Stimulated activated naive B cell treated with anti-CD40 and anti-IgM and Interleukin-4, amounts not matched to agents 10 μg/mL and 1 μg/mL and 100 μg/mL, for 72 hours (primary cell): Measurements from ENCODE around the gene SUZ12.
"Not testable (repeated sequence)": the region's sequence is repeated elsewhere in the genome, so short reads cannot be mapped to it uniquely, and the experiment has no call there.

Experiments
- ATAC-seq, 2 donors: fragments of 150-1000 bp; cut with Tn5 transposase; replicated peaks; 2 replicates each; pipeline ENCODE4 v1.10.0; 2021; ENCODE audit warnings: moderate library complexity in 1 of 2
- DNase-seq: peaks from one replicate; pipeline ENCODE4 v3.0.0; 2021
- H3K27ac Mint-ChIP-seq: one replicate; pipeline ENCODE4 v1.8.0; 2022; ENCODE audit warnings: mild to moderate bottlenecking, mixed read lengths
- H3K27me3 Mint-ChIP-seq, 2 donors: one replicate each; pipeline ENCODE4 v1.8.0; 2022; ENCODE audit warnings: mixed read lengths in 2 of 2
- H3K36me3 Mint-ChIP-seq, 2 donors: one replicate each; pipeline ENCODE4 v1.8.0; 2022; ENCODE audit warnings: mixed read lengths in 2 of 2, mild to moderate bottlenecking in 1 of 2
- H3K4me1 Mint-ChIP-seq, 2 donors: one replicate each; pipeline ENCODE4 v1.8.0; 2022; ENCODE audit warnings: mixed read lengths in 2 of 2, mild to moderate bottlenecking in 1 of 2
- H3K4me3 Mint-ChIP-seq, 2 donors: one replicate each; pipeline ENCODE4 v1.8.0; 2022; ENCODE audit warnings: mild to moderate bottlenecking in 2 of 2, mixed read lengths in 2 of 2, moderate library complexity in 1 of 2
- H3K9me3 Mint-ChIP-seq, 2 donors: one replicate each; pipeline ENCODE4 v1.8.0; 2022; ENCODE audit warnings: mixed read lengths in 2 of 2, mild to moderate bottlenecking in 1 of 2

Gene SUZ12

DNA sequence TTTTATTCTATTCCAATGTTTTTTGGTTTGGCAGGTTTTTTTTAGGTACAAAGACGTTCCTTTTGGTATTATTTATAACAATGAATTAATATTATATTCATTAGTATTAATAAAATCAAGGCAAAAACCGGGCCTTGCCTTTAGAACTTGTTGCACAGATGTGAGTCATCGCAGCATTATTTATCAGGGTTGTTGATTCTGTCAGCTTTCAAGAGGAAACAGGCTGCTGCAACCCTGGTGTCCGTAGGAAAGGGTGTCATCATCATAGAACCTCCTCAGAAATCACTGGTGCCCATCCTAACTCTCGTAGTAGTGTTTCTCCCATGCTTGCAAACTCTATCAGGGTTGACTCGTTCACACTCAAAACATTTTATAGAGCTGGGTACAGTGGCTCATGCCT is 60.2 kb downstream of the SUZ12 start:
- H3K27me3 Mint-ChIP-seq, result no peaks in the 10 kb centered on the region
- H3K9me3 Mint-ChIP-seq, result no peaks in the 10 kb centered on the region
- DNase-seq (no peak), ATAC-seq (no peak)
- H3K4me3 Mint-ChIP-seq, result no peak overlapping the region
- H3K4me1 Mint-ChIP-seq, result no peaks in the 10 kb centered on the region
- H3K36me3 Mint-ChIP-seq, result peaks cover 11% of the 10 kb centered on the region in 2 donors
- no peak overlapping the region for H3K27ac Mint-ChIP-seq

DNA sequence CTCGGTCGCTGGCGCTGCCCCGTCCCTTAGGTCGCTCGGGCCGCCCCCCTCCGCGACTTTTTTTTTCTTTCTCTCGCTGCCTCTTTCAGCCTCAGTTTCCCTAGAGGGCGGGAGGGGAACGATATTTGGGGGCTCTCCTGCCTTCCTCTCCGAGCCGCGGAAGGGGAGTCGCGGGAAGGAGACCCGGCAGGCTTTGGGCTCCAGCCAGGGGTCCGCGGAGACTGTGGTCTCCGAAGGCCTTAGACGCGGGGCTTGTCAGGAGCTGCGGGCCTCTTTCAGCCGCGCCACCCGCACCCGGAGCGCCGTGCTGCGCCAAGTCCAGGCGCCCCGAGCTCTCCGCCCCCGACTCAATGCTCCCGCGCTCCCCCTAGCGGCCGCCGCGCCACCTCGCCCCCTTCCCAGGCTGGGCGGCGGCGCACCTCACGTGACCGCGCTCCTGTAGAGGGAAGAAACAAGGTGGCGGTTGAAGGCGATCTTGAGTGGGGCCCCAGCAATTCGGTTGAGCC is 70.2 kb downstream of the SUZ12 start, which contains the start of gene LRRC37B:
TSS of gene LRRC37B (plus strand) at position 427 of the 506 bp plus-strand sequence. CDS start 14,010 bp downstream, outside the sequence.
- Mint-ChIP-seq H3K36me3 (peaks cover 3 to 5% of the 10 kb centered on the region in 2 donors), H3K9me3 (no peaks in the 10 kb centered on the region), H3K27me3 (no peaks in the 10 kb centered on the region), H3K27ac (peak within 1 kb of the TSS; percentile 73), H3K4me3 (peak within 1 kb of the TSS; percentile 92 to 93), H3K4me1 (peaks cover 18 to 38% of the 10 kb centered on the region in 2 donors)
- ATAC-seq (peak; percentile 95 to 96), DNase-seq (peak; percentile 86)

DNA sequence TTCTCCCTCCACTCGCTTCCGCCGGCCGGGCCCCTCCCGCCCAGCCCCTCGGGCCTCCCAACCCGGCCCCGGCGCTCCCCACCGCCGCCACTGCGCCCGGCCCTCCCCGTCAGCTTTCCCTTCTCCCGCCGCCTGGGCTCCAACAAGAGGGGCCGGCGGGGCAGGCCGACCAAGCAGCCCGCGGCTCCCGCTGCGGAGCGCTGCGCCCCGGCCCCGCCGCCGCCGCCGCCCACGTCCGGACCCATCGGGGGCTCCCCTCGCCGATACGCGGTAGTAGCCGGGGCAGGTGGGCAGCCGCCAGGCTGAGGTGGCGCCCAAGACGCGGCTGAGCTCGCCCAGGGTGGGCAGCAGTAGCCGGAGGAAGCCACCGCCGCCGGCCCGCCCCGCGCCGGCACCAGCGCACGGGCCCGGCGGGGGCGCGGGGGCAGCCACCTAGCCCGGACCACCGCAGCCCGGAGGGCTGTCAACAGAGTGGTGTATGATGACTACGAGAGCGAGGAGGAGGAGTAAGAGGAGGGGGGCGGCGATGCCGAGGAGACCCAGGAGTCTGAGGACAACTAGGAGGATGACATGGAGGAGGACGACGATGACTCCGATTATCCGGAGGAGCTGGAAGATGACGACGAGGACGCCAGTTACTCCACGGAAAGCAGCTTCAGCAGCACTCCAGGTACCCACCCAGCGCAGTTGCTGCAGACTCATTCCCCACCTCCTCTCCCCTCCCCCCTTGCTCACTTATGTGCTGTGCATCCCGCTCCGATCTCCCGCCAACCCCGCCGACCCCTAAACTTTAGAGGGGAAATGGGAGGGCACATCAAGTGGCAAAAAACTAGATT is 70.9 kb downstream of the SUZ12 start:
- H3K27me3 Mint-ChIP-seq, result no peaks in the 10 kb centered on the region
- peaks cover 3 to 5% of the 10 kb centered on the region in 2 donors for H3K36me3 Mint-ChIP-seq
- H3K9me3 Mint-ChIP-seq, result no peaks in the 10 kb centered on the region
- peaks cover 19 to 38% of the 10 kb centered on the region in 2 donors for H3K4me1 Mint-ChIP-seq
- H3K4me3 Mint-ChIP-seq, result peak overlapping the region; percentile 92 to 93
- ATAC-seq (peak; percentile 58 to 63), DNase-seq (peak; percentile 23)
- H3K27ac Mint-ChIP-seq, result peak overlapping the region; percentile 70

DNA sequence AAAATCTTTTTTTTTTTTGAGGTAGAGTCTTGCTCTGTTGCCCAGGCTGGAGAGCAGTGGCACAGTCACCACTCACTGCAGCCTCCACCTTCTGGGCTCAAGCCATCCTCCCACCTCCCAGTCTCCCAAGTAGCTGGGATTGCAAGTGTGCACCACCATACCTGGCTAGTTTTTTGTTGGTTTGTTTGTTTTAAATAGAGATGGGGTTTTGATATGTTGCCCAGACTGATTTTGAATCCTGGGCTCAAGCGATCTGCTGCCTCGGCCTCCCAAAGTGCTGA is 72.4 kb downstream of the SUZ12 start:
- peak overlapping the region; percentile 92 to 93 for H3K4me3 Mint-ChIP-seq
- peaks cover 3 to 10% of the 10 kb centered on the region in 2 donors for H3K36me3 Mint-ChIP-seq
- no peak for DNase-seq
- H3K9me3 Mint-ChIP-seq, result no peaks in the 10 kb centered on the region
- H3K27me3 Mint-ChIP-seq, result no peaks in the 10 kb centered on the region
- peaks cover 20 to 38% of the 10 kb centered on the region in 2 donors for H3K4me1 Mint-ChIP-seq
- no peak overlapping the region for H3K27ac Mint-ChIP-seq
- no peak for ATAC-seq

DNA sequence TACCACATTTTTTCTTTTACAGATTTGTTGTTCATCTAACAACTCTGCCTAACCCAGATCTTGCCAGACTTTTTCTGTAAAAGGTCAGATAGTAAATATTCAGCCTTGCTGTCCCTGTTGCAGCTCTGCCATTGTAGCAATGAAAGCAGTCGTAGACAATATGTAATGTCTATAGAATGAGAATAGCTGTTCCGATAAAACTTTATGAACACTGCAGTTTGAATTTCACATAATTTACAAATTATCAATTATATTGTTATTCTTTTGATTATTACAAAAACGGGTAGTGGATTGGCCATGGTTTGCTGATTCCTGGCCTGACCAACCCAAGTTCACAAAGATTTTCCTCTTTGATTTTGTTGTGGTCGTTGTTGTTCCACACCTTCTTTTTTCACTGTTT is 73.3 kb downstream of the SUZ12 start:
- H3K9me3 Mint-ChIP-seq, result no peaks in the 10 kb centered on the region
- no peak for ATAC-seq
- peaks cover 20 to 38% of the 10 kb centered on the region in 2 donors for H3K4me1 Mint-ChIP-seq
- peaks cover 3 to 11% of the 10 kb centered on the region in 2 donors for H3K36me3 Mint-ChIP-seq
- H3K4me3 Mint-ChIP-seq, result no peak overlapping the region
- no peak for DNase-seq
- H3K27ac Mint-ChIP-seq, result no peak overlapping the region
- H3K27me3 Mint-ChIP-seq, result no peaks in the 10 kb centered on the region

DNA sequence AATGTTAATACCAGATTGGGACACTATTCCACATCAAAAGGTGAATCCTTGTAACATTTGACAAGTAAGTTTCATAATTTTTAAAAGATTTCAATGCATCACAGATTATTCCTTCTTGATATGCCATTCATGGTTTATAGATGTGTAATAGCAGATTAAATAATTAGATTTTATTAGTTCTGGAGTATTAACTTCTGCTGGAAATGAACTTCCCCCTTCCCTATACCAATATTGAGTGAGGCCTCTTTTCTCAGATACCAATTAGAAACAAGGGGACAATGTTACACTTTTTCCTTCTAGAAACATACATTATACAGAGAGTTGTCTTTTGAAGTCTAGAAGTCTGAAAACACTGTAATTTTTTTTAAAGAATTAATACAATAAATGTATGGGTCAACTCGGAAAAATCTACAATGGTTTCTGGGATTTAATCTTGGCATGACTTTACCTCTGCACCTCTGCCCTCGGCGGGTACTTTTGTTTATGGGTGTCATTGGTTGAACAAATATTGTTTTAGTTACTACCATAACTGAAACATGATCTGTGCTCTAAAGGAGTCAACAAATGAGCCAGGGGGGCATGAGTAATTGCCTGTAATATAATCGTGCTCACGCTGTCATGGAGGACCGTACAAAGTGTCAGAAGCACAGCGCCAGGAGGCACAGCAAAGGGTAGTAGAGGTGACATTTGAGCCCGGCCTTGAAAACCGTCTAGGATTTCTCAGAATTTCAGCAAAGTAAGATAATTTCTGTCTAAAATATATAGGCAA is 78.6 kb downstream of the SUZ12 start:
- no peaks in the 10 kb centered on the region for H3K27me3 Mint-ChIP-seq
- H3K4me3 Mint-ChIP-seq, result no peak overlapping the region
- ATAC-seq, result no peak
- H3K27ac Mint-ChIP-seq, result no peak overlapping the region
- H3K9me3 Mint-ChIP-seq, result no peaks in the 10 kb centered on the region
- H3K4me1 Mint-ChIP-seq, result peaks cover 19 to 27% of the 10 kb centered on the region in 2 donors
- H3K36me3 Mint-ChIP-seq, result peaks cover 13 to 28% of the 10 kb centered on the region in 2 donors
- no peak for DNase-seq

DNA sequence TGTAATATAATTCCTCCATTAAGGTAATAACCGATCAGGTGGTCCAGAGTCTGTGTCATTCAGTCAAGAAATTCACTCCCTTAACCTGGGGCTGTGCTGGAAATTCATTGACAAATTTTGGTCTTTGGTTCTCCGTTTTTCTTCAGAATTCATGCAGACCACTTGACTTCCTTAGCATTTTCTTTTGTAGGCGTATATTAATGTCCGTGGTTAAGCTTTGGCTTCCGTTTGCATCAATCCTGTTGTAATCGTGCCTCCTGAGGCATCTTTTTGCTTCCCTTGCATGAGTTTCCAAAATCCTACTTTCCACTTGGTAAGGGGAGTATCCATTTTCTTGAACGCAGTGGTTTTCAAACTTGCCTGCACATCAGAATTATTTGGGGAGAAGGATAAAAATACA is 79.4 kb downstream of the SUZ12 start:
- ATAC-seq, result peak in 1 of 2 donors; percentile 25
- Mint-ChIP-seq H3K9me3 (no peaks in the 10 kb centered on the region), H3K36me3 (peaks cover 10 to 24% of the 10 kb centered on the region in 2 donors), H3K27ac (no peak overlapping the region), H3K27me3 (no peaks in the 10 kb centered on the region), H3K4me3 (peak overlapping the region; percentile 33 to 39), H3K4me1 (peaks cover 17 to 22% of the 10 kb centered on the region in 2 donors)
- DNase-seq, result no peak

DNA sequence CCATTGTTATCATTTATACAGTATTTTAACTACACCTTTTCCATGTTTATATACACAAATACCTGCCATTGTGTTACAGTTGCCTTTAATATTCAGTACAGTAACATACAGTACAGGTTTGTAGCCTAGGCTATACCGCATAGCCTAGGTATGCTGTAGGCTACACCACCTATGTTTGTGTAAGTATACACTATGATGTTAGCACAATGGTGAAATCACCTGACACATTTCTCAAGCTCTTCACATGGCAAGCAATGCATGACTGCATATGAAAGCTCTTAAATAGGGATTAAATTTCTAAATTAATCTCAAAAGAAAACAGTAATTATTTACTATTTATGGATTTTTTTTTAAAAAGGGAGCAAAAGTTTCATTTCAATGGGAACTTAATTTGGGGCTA is 82.4 kb downstream of the SUZ12 start:
- no peak for ATAC-seq
- Mint-ChIP-seq H3K27me3 (no peaks in the 10 kb centered on the region), H3K4me1 (peaks cover 13 to 22% of the 10 kb centered on the region in 2 donors), H3K4me3 (no peak overlapping the region), H3K36me3 (peaks cover 18 to 28% of the 10 kb centered on the region in 2 donors), H3K27ac (no peak overlapping the region), H3K9me3 (no peaks in the 10 kb centered on the region)
- DNase-seq, result no peak

DNA sequence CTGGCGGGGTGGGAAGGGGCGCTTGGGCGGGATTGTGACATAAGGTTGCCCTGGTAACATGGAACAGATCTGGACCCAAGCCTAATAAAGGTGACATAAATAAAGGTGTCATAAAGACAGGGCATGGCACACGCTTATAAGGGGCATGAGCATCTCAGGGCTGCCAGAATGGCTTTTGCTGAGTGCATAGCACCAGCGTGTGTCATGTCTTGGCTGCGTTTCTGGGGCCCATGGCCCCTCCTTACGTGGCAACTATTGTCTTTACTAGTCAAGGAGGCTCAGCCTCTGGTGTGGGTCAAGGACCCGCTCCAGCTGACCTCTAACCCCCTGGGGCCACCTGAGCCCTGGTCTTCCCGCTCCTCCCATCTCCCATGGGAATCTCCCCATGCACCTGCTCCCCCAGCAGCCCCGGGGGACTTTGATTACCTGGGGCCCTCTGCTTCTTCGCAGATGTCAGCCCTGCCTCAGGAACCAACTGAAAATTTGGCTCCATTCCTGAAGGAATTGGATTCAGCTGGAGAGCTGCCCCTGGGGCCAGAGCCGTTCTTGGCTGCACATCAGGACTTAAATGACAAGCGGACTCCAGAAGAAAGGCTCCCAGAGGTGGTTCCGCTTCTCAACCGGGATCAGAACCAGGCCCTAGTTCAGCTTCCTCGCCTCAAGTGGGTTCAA is 84.3 kb downstream of the SUZ12 start:
- Mint-ChIP-seq H3K4me1 (peaks cover 10 to 15% of the 10 kb centered on the region in 2 donors), H3K27ac (no peak overlapping the region), H3K4me3 (no peak overlapping the region), H3K27me3 (no peaks in the 10 kb centered on the region), H3K36me3 (peaks cover 19 to 27% of the 10 kb centered on the region in 2 donors), H3K9me3 (no peaks in the 10 kb centered on the region)
- no peak for DNase-seq
- no peak for ATAC-seq

DNA sequence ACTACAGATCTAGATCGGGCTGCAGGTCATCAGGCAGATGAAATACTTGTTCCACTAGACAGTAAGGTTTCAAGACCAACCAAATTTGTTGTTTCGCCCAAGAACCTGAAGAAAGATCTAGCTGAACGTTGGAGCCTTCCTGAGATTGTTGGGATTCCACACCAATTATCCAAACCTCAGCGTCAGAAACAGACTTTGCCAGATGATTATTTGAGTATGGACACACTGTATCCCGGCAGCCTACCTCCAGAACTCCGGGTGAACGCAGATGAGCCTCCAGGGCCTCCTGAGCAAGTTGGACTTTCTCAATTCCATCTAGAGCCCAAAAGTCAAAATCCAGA is 84.8 kb downstream of the SUZ12 start:
- H3K36me3 Mint-ChIP-seq, result peaks cover 20 to 27% of the 10 kb centered on the region in 2 donors
- H3K4me3 Mint-ChIP-seq, result no peak overlapping the region
- no peak for DNase-seq
- H3K27ac Mint-ChIP-seq, result no peak overlapping the region
- H3K4me1 Mint-ChIP-seq, result peaks cover 5 to 10% of the 10 kb centered on the region in 2 donors
- H3K27me3 Mint-ChIP-seq, result no peaks in the 10 kb centered on the region
- H3K9me3 Mint-ChIP-seq, result no peaks in the 10 kb centered on the region
- no peak for ATAC-seq

DNA sequence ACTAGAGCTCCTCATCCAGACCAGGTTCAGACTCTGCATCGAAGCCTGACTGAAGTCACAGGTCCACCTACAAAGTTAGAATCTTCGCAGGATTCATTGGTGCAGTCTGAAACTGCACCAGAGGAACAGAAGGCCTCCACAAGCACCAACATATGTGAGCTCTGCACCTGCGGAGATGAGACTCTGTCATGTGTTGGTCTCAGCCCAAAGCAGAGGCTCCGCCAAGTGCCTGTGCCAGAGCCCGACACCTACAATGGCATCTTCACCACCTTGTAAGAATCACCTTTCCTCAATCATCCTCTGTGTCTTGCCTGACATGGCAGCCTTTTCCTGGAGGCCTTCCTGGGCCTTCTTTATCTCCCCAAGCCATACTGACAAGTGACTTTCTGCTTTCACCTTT is 85.7 kb downstream of the SUZ12 start:
- ATAC-seq, H3K27me3 Mint-ChIP-seq, H3K9me3 Mint-ChIP-seq, H3K4me3 Mint-ChIP-seq, H3K4me1 Mint-ChIP-seq, H3K27ac Mint-ChIP-seq, DNase-seq: not testable (repeated sequence)
- H3K36me3 Mint-ChIP-seq, result peaks cover 26 to 30% of the 10 kb centered on the region in 2 donors

DNA sequence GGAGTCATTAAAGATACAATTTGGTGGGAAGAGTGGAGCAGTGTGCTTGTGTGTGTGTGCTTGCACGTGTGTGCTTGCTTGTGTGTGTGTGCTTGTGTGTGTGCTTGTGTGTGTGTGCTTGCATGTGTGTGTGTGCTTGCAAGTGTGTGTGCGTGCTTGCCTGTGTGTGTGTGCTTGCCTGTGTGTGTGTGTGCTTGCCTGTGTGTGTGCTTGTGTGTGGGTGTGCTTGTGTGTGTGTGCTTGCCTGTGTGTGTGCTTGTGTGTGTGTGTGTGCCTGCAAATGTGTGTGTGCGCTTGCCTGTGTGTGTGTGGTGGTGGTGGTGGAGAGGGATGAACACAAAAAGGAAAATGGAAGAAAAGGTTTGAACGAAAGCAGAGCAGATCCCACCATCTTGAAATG is 90.5 kb downstream of the SUZ12 start:
- ATAC-seq, result not testable (repeated sequence)

DNA sequence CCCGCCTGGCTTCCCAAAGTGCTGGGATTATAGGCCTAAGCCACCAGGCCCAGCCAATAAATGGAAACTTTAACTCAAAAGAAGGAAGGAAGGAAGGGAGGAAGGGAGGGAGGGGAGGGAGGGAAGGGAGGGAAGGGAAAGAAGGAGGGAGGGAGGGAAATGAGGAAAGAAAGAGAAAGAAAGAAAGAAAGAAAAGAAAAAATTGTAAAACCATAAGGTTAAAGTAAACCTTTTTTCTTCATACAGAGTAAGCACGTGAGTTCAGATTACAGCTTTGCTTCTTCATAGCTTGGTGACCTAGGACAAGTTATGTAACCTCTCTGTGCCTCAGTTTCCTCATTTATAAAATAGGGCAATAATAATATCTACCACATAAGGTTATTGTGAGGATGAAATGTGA is 96.4 kb downstream of the SUZ12 start:
- no peak overlapping the region for H3K27ac Mint-ChIP-seq
- peaks cover 17 to 24% of the 10 kb centered on the region in 2 donors for H3K36me3 Mint-ChIP-seq
- H3K27me3 Mint-ChIP-seq, result no peaks in the 10 kb centered on the region
- H3K4me1 Mint-ChIP-seq, result no peaks in the 10 kb centered on the region
- no peak overlapping the region for H3K4me3 Mint-ChIP-seq
- no peaks in the 10 kb centered on the region for H3K9me3 Mint-ChIP-seq
- DNase-seq (no peak), ATAC-seq (no peak)

More for the DNA sequence above, 90.5 kb downstream of the SUZ12 start:
- not testable (repeated sequence) for H3K27ac Mint-ChIP-seq, H3K4me3 Mint-ChIP-seq, H3K4me1 Mint-ChIP-seq, H3K9me3 Mint-ChIP-seq, H3K27me3 Mint-ChIP-seq, DNase-seq
- H3K36me3 Mint-ChIP-seq, result peaks cover 12 to 15% of the 10 kb centered on the region in 2 donors

DNA sequence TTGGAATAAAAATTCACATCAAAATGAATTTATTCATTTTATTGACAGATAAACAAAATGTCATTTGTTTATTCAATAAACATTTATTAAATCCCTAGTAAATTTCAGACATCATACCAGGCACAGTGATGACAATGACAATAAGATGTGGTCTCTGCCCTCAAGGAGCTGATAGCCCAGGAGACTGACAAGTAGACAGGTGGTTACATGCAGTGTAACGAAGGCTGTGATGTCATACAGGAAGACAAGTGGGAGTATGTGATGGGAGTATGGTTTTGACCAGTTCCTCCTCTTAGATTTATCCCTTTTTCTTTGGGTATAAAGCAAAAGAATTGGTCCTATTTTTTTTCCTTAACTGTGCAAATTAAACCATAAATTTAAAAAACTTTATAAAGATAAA is 97.0 kb downstream of the SUZ12 start:
- peaks cover 17 to 24% of the 10 kb centered on the region in 2 donors for H3K36me3 Mint-ChIP-seq
- ATAC-seq, result peak in 1 of 2 donors; percentile 43
- not testable (repeated sequence) for DNase-seq, H3K9me3 Mint-ChIP-seq, H3K27ac Mint-ChIP-seq, H3K4me3 Mint-ChIP-seq, H3K4me1 Mint-ChIP-seq, H3K27me3 Mint-ChIP-seq
